H9 (cell line): ENCODE measurements around the gene ACO1. TPM values are rescaled to one million over a fixed set of nuclear protein-coding genes. Genes with fewer than 3 reads are reported as not detected.

ENCODE experiments used
- DNase-seq: peaks from one replicate; pipeline ENCODE4 v3.0.0-alpha.2; 2017
- H2AFZ ChIP-seq: one replicate; pipeline ENCODE4 v1.6.1; 2013; ENCODE audit warnings: mild to moderate bottlenecking, low read length, control low read depth, moderate library complexity
- H2AK5ac ChIP-seq: 2 replicates; pipeline ENCODE4 v1.6.1; 2013; ENCODE audit warnings: low read length, control low read depth, mixed read lengths; ENCODE audit not compliant: insufficient read length
- H2BK120ac ChIP-seq: one replicate; pipeline ENCODE4 v1.6.1; 2013; ENCODE audit warnings: low read depth, mild to moderate bottlenecking, low read length, control low read depth, inconsistent platforms; ENCODE audit not compliant: poor library complexity, severe bottlenecking
- H2BK12ac ChIP-seq: 2 replicates; pipeline ENCODE4 v1.6.1; 2013; ENCODE audit warnings: low read length, control low read depth, mixed read lengths, low read depth; ENCODE audit not compliant: insufficient read length
- H2BK15ac ChIP-seq: 2 replicates; pipeline ENCODE4 v1.6.1; 2013; ENCODE audit warnings: low read depth, low read length, control low read depth
- H2BK20ac ChIP-seq: one replicate; pipeline ENCODE4 v1.6.1; 2013; ENCODE audit warnings: low read depth, mild to moderate bottlenecking, low read length, control low read depth, inconsistent platforms; ENCODE audit not compliant: poor library complexity, severe bottlenecking
- H2BK5ac ChIP-seq: 2 replicates; pipeline ENCODE4 v1.6.1; 2013; ENCODE audit warnings: low read length, control low read depth, mixed read lengths; ENCODE audit not compliant: insufficient read length
- H3K14ac ChIP-seq: 2 replicates; pipeline ENCODE4 v1.6.1; 2013; ENCODE audit warnings: low read length, control low read depth; ENCODE audit not compliant: insufficient read depth
- H3K18ac ChIP-seq: 2 replicates; pipeline ENCODE4 v1.6.1; 2013; ENCODE audit warnings: low read depth, mild to moderate bottlenecking, mixed read lengths, low read length, control low read depth; ENCODE audit not compliant: insufficient read length
- H3K23ac ChIP-seq: 2 replicates; pipeline ENCODE4 v1.6.1; 2013; ENCODE audit warnings: low read length, control low read depth, mixed read lengths, low read depth; ENCODE audit not compliant: insufficient read length
- H3K23me2 ChIP-seq: 2 replicates; pipeline ENCODE4 v1.6.1; 2013; ENCODE audit warnings: low read depth, mild to moderate bottlenecking, mixed read lengths, low read length, control low read depth; ENCODE audit not compliant: insufficient read length, poor library complexity, severe bottlenecking
- H3K27ac ChIP-seq: 2 replicates; pipeline ENCODE4 v1.5.1; 2013; ENCODE audit warnings: low read length, control low read depth, mixed read lengths, low read depth; ENCODE audit not compliant: insufficient read length
- H3K27me3 ChIP-seq: 2 replicates; pipeline ENCODE4 v1.6.1; 2013; ENCODE audit warnings: low read length, control low read depth, inconsistent platforms; ENCODE audit not compliant: insufficient read depth
- H3K4ac ChIP-seq: 2 replicates; pipeline ENCODE4 v1.6.1; 2013; ENCODE audit warnings: low read depth, mild to moderate bottlenecking, control low read depth, inconsistent platforms, low read length, moderate library complexity
- H3K4me1 ChIP-seq: 2 replicates; pipeline ENCODE4 v1.6.1; 2013; ENCODE audit warnings: low read length, control low read depth, inconsistent platforms; ENCODE audit not compliant: insufficient read depth
- H3K4me2 ChIP-seq: 2 replicates; pipeline ENCODE4 v1.6.1; 2013; ENCODE audit warnings: low read length, control low read depth, mixed read lengths; ENCODE audit not compliant: insufficient read length, insufficient read depth
- H3K56ac ChIP-seq: 2 replicates; pipeline ENCODE4 v1.6.1; 2013; ENCODE audit warnings: low read depth, mild to moderate bottlenecking, mixed read lengths, low read length, control low read depth; ENCODE audit not compliant: insufficient read length
- H3K79me1 ChIP-seq: 2 replicates; pipeline ENCODE4 v1.6.1; 2013; ENCODE audit warnings: low read depth, mild to moderate bottlenecking, moderate library complexity, low read length, control low read depth, inconsistent platforms; ENCODE audit not compliant: insufficient read depth, poor library complexity, severe bottlenecking
- H3K79me2 ChIP-seq: 2 replicates; pipeline ENCODE4 v1.6.1; 2013; ENCODE audit warnings: low read length, control low read depth, inconsistent platforms; ENCODE audit not compliant: insufficient read depth
- H3K9ac ChIP-seq: 2 replicates; pipeline ENCODE4 v1.6.1; 2013; ENCODE audit warnings: low read length, control low read depth, mixed read lengths; ENCODE audit not compliant: insufficient read length; ENCODE audit errors: extremely low read depth
- H3K9me3 ChIP-seq: one replicate; pipeline ENCODE4 v1.6.1; 2013; ENCODE audit warnings: low read depth, low read length, inconsistent platforms; ENCODE audit not compliant: control insufficient read depth
- H3T11ph ChIP-seq: one replicate; pipeline ENCODE4 v1.6.1; 2013; ENCODE audit warnings: mild to moderate bottlenecking, low read length, control low read depth, inconsistent platforms
- H4K20me1 ChIP-seq: one replicate; pipeline ENCODE4 v1.6.1; 2013; ENCODE audit not compliant: control insufficient read depth, insufficient read length, insufficient read depth
- H4K5ac ChIP-seq: 2 replicates; pipeline ENCODE4 v1.6.1; 2013; ENCODE audit warnings: low read depth, mild to moderate bottlenecking, mixed read lengths, low read length, control low read depth; ENCODE audit not compliant: insufficient read length
- H4K8ac ChIP-seq: replicated peaks from 2 replicates; pipeline ENCODE4 v1.6.1; 2013; ENCODE audit warnings: low read length, control low read depth, mixed read lengths, low read depth; ENCODE audit not compliant: insufficient read length
- H4K91ac ChIP-seq: 2 replicates; pipeline ENCODE4 v1.6.1; 2013; ENCODE audit warnings: low read depth, mild to moderate bottlenecking, moderate library complexity, mixed read lengths, low read length, control low read depth; ENCODE audit not compliant: insufficient read length
- H3K27ac Mint-ChIP-seq, 3 experiments: 2 replicates in 2 of 3; 3 replicates in 1 of 3; pipeline ENCODE4 v1.8.0; 2020 to 2021; ENCODE audit warnings: mixed read lengths in 3 of 3, mild to moderate bottlenecking in 1 of 3, moderate library complexity in 1 of 3
- H3K27me3 Mint-ChIP-seq: 2 replicates; pipeline ENCODE4 v1.8.0; 2021; ENCODE audit warnings: low read depth, mild to moderate bottlenecking, moderate library complexity, mixed read lengths
- H3K36me3 Mint-ChIP-seq, 3 experiments: 2 replicates in 2 of 3; 3 replicates in 1 of 3; pipeline ENCODE4 v1.8.0; 2020 to 2021; ENCODE audit warnings: low read depth in 3 of 3, mixed read lengths in 3 of 3; ENCODE audit not compliant: insufficient read depth in 1 of 3
- H3K4me1 Mint-ChIP-seq, 2 experiments: 2 replicates each; pipeline ENCODE4 v1.8.0; 2020; ENCODE audit warnings: mixed read lengths in 2 of 2
- H3K4me3 Mint-ChIP-seq, 2 experiments: 2 replicates in 1 of 2; 3 replicates in 1 of 2; pipeline ENCODE4 v1.8.0; 2020 to 2021; ENCODE audit warnings: mild to moderate bottlenecking in 2 of 2, mixed read lengths in 2 of 2, moderate library complexity in 1 of 2
- H3K9me3 Mint-ChIP-seq, 2 experiments: 2 replicates in 1 of 2; 3 replicates in 1 of 2; pipeline ENCODE4 v1.8.0; 2020; ENCODE audit warnings: mild to moderate bottlenecking in 2 of 2, mixed read lengths in 2 of 2, moderate library complexity in 1 of 2
- CTCF ChIP-seq: fragments of 200-600 bp; sonication (generic); conservative IDR thresholded peaks from 3 replicates; pipeline ENCODE4 v1.8.0; 2021; ENCODE audit warnings: antibody characterized with exemption, mild to moderate bottlenecking
- WGBS: extraction: QIAGEN DNeasy Blood & Tissue Kit; methylation state at CpG from one replicate; pipeline ENCODE4 v1.1.7; 2013; ENCODE audit warnings: missing lambda C conversion rate, low lambda C conversion rate, mixed read lengths; ENCODE audit not compliant: insufficient read length; ENCODE audit errors: extremely low coverage; 5-methylcytosine and 5-hydroxymethylcytosine counted together
- total RNA-seq: library from RNA; stranded (reverse); gene quantifications from 2 replicates; pipeline ENCODE4 v1.2.1, GENCODE V29; 2021

ACO1 gene
- total RNA-seq, 1 experiment from 2014 or later: 44.5 TPM

DNA sequence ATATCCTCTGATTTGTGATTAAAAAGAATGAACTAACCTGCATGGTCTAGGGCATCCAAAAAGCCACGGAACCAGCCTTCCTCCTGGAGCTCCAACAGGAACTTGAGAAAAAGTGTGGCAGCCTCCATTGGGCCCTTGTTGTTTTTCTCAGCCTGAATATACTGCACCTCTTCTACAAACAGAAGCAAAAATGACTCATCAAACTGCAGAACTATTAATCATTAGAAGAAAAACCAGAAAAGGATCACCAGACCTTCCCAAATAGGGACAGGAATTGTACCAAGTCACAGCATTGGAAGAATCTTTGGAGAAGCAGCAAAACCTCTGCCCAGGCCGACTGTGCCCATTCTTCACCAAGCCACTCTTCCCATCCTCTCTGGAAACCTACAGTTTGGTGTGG lies 116.3 kb downstream of the ACO1 start:
- Histone ChIP-seq H4K5ac (no peak overlapping the region), H4K20me1 (no peaks in the 10 kb centered on the region), H3K9me3 (no peaks in the 10 kb centered on the region), H3K23me2 (no peaks in the 10 kb centered on the region), H3K79me2 (no peaks in the 10 kb centered on the region), H3K27ac (no peak overlapping the region), H2BK120ac (no peak overlapping the region), H3K4me1 (no peaks in the 10 kb centered on the region), H3K4ac (no peak overlapping the region), H3K4me2 (no peak overlapping the region), H3K9ac (no peak overlapping the region), H2BK15ac (no peak overlapping the region), H4K8ac (no peak overlapping the region), H2AFZ (no peak overlapping the region), H3K18ac (no peak overlapping the region), H4K91ac (no peak overlapping the region), H3K79me1 (no peaks in the 10 kb centered on the region), H2BK5ac (no peak overlapping the region), H2AK5ac (no peak overlapping the region), H3T11ph (no peak overlapping the region), H3K27me3 (no peaks in the 10 kb centered on the region), H3K14ac (no peak overlapping the region), H2BK12ac (no peak overlapping the region), H3K56ac (no peak overlapping the region), H3K23ac (no peak overlapping the region), H2BK20ac (no peak overlapping the region)
- Mint-ChIP-seq H3K9me3 (peaks cover 0 to 3% of the 10 kb centered on the region in 2 experiments; a peak in 3 of 5 replicates), H3K4me3 (no peak overlapping the region), H3K27ac (no peak overlapping the region), H3K27me3 (no peaks in the 10 kb centered on the region), H3K4me1 (peaks cover 11 to 13% of the 10 kb centered on the region in 2 experiments; a peak in 3 of 4 replicates), H3K36me3 (peaks cover 9 to 20% (median 15%) of the 10 kb centered on the region in 3 experiments)
- DNase-seq: no peak
- TF ChIP-seq CTCF: no peak
- no CpG with 5 or more reads among the region's 2 CpGs for WGBS
